Effector memory CD8-positive, alpha-beta T cell (primary cell): ENCODE results near the gene TXNRD1.

Experiments
- ATAC-seq: fragments of 150-1000 bp; cut with Tn5 transposase; replicated peaks from 2 replicates; pipeline ENCODE4 v1.10.0; 2021; ENCODE audit warnings: mild to moderate bottlenecking, moderate library complexity
- DNase-seq, 3 experiments: peaks; one replicate each; pipeline ENCODE4 v3.0.0; 2021
- H3K27ac Mint-ChIP-seq, 2 donors: one replicate each; pipeline ENCODE4 v1.8.0; 2022; ENCODE audit warnings: mild to moderate bottlenecking in 2 of 2, mixed read lengths in 2 of 2, moderate library complexity in 2 of 2
- H3K27me3 Mint-ChIP-seq, 2 donors: one replicate each; pipeline ENCODE4 v1.8.0; 2022; ENCODE audit warnings: mixed read lengths in 2 of 2
- H3K36me3 Mint-ChIP-seq: one replicate; pipeline ENCODE4 v1.8.0; 2022; ENCODE audit warnings: mild to moderate bottlenecking, moderate library complexity, mixed read lengths; ENCODE audit not compliant: insufficient read depth
- H3K4me1 Mint-ChIP-seq, 2 donors: one replicate each; pipeline ENCODE4 v1.8.0; 2022; ENCODE audit warnings: low read depth in 2 of 2, mixed read lengths in 2 of 2
- H3K4me3 Mint-ChIP-seq, 2 donors: one replicate each; pipeline ENCODE4 v1.8.0; 2022; ENCODE audit warnings: mild to moderate bottlenecking in 2 of 2, mixed read lengths in 2 of 2, moderate library complexity in 2 of 2
- H3K9me3 Mint-ChIP-seq, 2 donors: one replicate each; pipeline ENCODE4 v1.8.0; 2022; ENCODE audit warnings: mixed read lengths in 2 of 2

TXNRD1 gene

GRCh38 chr12:104355630-104356029 is 140.1 kb downstream of the TXNRD1 start:
- H3K4me3 Mint-ChIP-seq, result no peak overlapping the region
- ATAC-seq (no peak), DNase-seq (no peak)
- peaks cover 0 to 5% of the 10 kb centered on the region in 2 donors for H3K4me1 Mint-ChIP-seq
- H3K36me3 Mint-ChIP-seq, result peaks cover 9% of the 10 kb centered on the region
- no peaks in the 10 kb centered on the region for H3K27me3 Mint-ChIP-seq
- peak overlapping the region in 1 of 2 donors; percentile 12 for H3K27ac Mint-ChIP-seq
- no peaks in the 10 kb centered on the region for H3K9me3 Mint-ChIP-seq

- H3K4me1 Mint-ChIP-seq, result no peaks in the 10 kb centered on the region
- ATAC-seq (no peak), DNase-seq (no peak)
- H3K4me3 Mint-ChIP-seq, result no peak overlapping the region
- H3K36me3 Mint-ChIP-seq, result peaks cover 9% of the 10 kb centered on the region
- no peaks in the 10 kb centered on the region for H3K9me3 Mint-ChIP-seq
- peak overlapping the region in 1 of 2 donors; percentile 12 for H3K27ac Mint-ChIP-seq
- H3K27me3 Mint-ChIP-seq, result no peaks in the 10 kb centered on the region
Observed at GRCh38 chr12:104356231-104357115, 140.9 kb downstream of the TXNRD1 start.

- no peaks in the 10 kb centered on the region for H3K9me3 Mint-ChIP-seq
- no peak overlapping the region for H3K4me3 Mint-ChIP-seq
- H3K4me1 Mint-ChIP-seq, result no peaks in the 10 kb centered on the region
- H3K27ac Mint-ChIP-seq, result no peak overlapping the region
- ATAC-seq, result no peak
- no peaks in the 10 kb centered on the region for H3K27me3 Mint-ChIP-seq
- H3K36me3 Mint-ChIP-seq, result peaks cover 4% of the 10 kb centered on the region
- no peak for DNase-seq
Observed at GRCh38 chr12:104357421-104357952, 141.9 kb downstream of the TXNRD1 start.

- H3K36me3 Mint-ChIP-seq, result peaks cover 3% of the 10 kb centered on the region
- no peaks in the 10 kb centered on the region for H3K9me3 Mint-ChIP-seq
- H3K4me3 Mint-ChIP-seq, result no peak overlapping the region
- DNase-seq (peak; percentile 62 to 66 (median 62)), ATAC-seq (peak; percentile 98)
- no peaks in the 10 kb centered on the region for H3K27me3 Mint-ChIP-seq
- H3K27ac Mint-ChIP-seq, result no peak overlapping the region
- H3K4me1 Mint-ChIP-seq, result no peaks in the 10 kb centered on the region
Observed at GRCh38 chr12:104358353-104359003, 142.9 kb downstream of the TXNRD1 start.

- no peaks in the 10 kb centered on the region for H3K27me3 Mint-ChIP-seq
- peaks cover 3% of the 10 kb centered on the region for H3K36me3 Mint-ChIP-seq
- ATAC-seq (no peak), DNase-seq (no peak)
- H3K9me3 Mint-ChIP-seq, result no peaks in the 10 kb centered on the region
- H3K4me3 Mint-ChIP-seq, result no peak overlapping the region
- no peaks in the 10 kb centered on the region for H3K4me1 Mint-ChIP-seq
- peak overlapping the region in 1 of 2 donors; percentile 16 for H3K27ac Mint-ChIP-seq
Observed at GRCh38 chr12:104359216-104359615, 143.6 kb downstream of the TXNRD1 start.

GRCh38 chr12:104360157-104360556 is 144.6 kb downstream of the TXNRD1 start:
- no peak for ATAC-seq
- peaks cover 3% of the 10 kb centered on the region for H3K36me3 Mint-ChIP-seq
- no peaks in the 10 kb centered on the region for H3K27me3 Mint-ChIP-seq
- no peak for DNase-seq
- H3K4me1 Mint-ChIP-seq, result no peaks in the 10 kb centered on the region
- H3K9me3 Mint-ChIP-seq, result no peaks in the 10 kb centered on the region
- H3K27ac Mint-ChIP-seq, result no peak overlapping the region
- H3K4me3 Mint-ChIP-seq, result no peak overlapping the region

GRCh38 chr12:104360983-104361707 is 145.6 kb downstream of the TXNRD1 start:
- Mint-ChIP-seq H3K9me3 (no peaks in the 10 kb centered on the region), H3K27me3 (no peaks in the 10 kb centered on the region), H3K36me3 (peaks cover 2% of the 10 kb centered on the region), H3K27ac (no peak overlapping the region), H3K4me3 (no peak overlapping the region), H3K4me1 (no peaks in the 10 kb centered on the region)
- no peak for ATAC-seq
- no peak for DNase-seq

- DNase-seq (no peak), ATAC-seq (no peak)
- Mint-ChIP-seq H3K4me1 (no peaks in the 10 kb centered on the region), H3K27ac (no peak overlapping the region), H3K9me3 (peaks cover 0 to 1% of the 10 kb centered on the region in 2 donors), H3K36me3 (no peaks in the 10 kb centered on the region), H3K4me3 (no peak overlapping the region), H3K27me3 (no peaks in the 10 kb centered on the region)
Observed at GRCh38 chr12:104365921-104366410, 150.4 kb downstream of the TXNRD1 start.

- Mint-ChIP-seq H3K27ac (no peak overlapping the region), H3K36me3 (no peaks in the 10 kb centered on the region), H3K4me1 (peaks cover 9% of the 10 kb centered on the region in 2 donors), H3K4me3 (no peak overlapping the region), H3K27me3 (no peaks in the 10 kb centered on the region), H3K9me3 (peaks cover 0 to 1% of the 10 kb centered on the region in 2 donors)
- no peak for DNase-seq
- no peak for ATAC-seq
Observed at GRCh38 chr12:104369708-104370107, 154.1 kb downstream of the TXNRD1 start.

GRCh38 chr12:104371043-104371870 is 155.7 kb downstream of the TXNRD1 start:
- Mint-ChIP-seq H3K4me3 (no peak overlapping the region), H3K36me3 (no peaks in the 10 kb centered on the region), H3K4me1 (peaks cover 9% of the 10 kb centered on the region in 2 donors), H3K27ac (peak overlapping the region in 1 of 2 donors; percentile 70), H3K9me3 (peaks cover 0 to 1% of the 10 kb centered on the region in 2 donors), H3K27me3 (no peaks in the 10 kb centered on the region)
- ATAC-seq, result no peak
- no peak for DNase-seq

- H3K4me3 Mint-ChIP-seq, result peak overlapping the region in 1 of 2 donors; percentile 51
- no peaks in the 10 kb centered on the region for H3K36me3 Mint-ChIP-seq
- DNase-seq (peak; percentile 11 to 21 (median 11)), ATAC-seq (peak; percentile 99)
- H3K27ac Mint-ChIP-seq, result peak overlapping the region in 1 of 2 donors; percentile 77
- H3K4me1 Mint-ChIP-seq, result peaks cover 9% of the 10 kb centered on the region in 2 donors
- H3K9me3 Mint-ChIP-seq, result peaks cover 0 to 1% of the 10 kb centered on the region in 2 donors
- no peaks in the 10 kb centered on the region for H3K27me3 Mint-ChIP-seq
Observed at GRCh38 chr12:104372061-104372720, 156.6 kb downstream of the TXNRD1 start.

GRCh38 chr12:104372721-104373335 is 157.2 kb downstream of the TXNRD1 start:
- Mint-ChIP-seq H3K9me3 (peaks cover 0 to 1% of the 10 kb centered on the region in 2 donors), H3K27me3 (no peaks in the 10 kb centered on the region), H3K4me3 (no peak overlapping the region), H3K27ac (peak overlapping the region in 1 of 2 donors; percentile 77), H3K4me1 (peaks cover 9% of the 10 kb centered on the region in 2 donors), H3K36me3 (peaks cover 3% of the 10 kb centered on the region)
- no peak for DNase-seq
- ATAC-seq, result no peak
